Neural progenitor cell (in vitro differentiated cells): ENCODE measurements around the gene ADK. TPM values are rescaled to one million over a fixed set of nuclear protein-coding genes. Genes with fewer than 3 reads are reported as not detected.

Experiments used
- DNase-seq: peaks from one replicate; pipeline ENCODE4 v3.0.0-alpha.2; 2016; ENCODE audit warnings: low spot score
- H2AFZ ChIP-seq: fragments of 200-600 bp; sonication (generic); replicated peaks from 2 replicates; pipeline ENCODE4 v1.6.1; 2016; ENCODE audit warnings: antibody characterized with exemption
- H3F3A ChIP-seq: fragments of 200-600 bp; sonication (generic); 2 replicates; pipeline ENCODE4 v1.6.1; 2016; ENCODE audit warnings: antibody characterized with exemption, low read depth
- H3K27ac ChIP-seq: fragments of 200-600 bp; sonication (generic); 2 replicates; pipeline ENCODE4 v1.5.1; 2016; ENCODE audit warnings: mild to moderate bottlenecking
- H3K27me3 ChIP-seq: fragments of 200-600 bp; sonication (generic); 2 replicates; pipeline ENCODE4 v1.6.1; 2016; ENCODE audit warnings: mild to moderate bottlenecking, moderate library complexity
- H3K36me3 ChIP-seq: fragments of 200-600 bp; sonication (generic); 2 replicates; pipeline ENCODE4 v1.5.1; 2016
- H3K4me1 ChIP-seq: fragments of 200-600 bp; sonication (generic); 2 replicates; pipeline ENCODE4 v1.6.1; 2016; ENCODE audit warnings: mixed run types
- H3K4me2 ChIP-seq: fragments of 200-600 bp; sonication (generic); 2 replicates; pipeline ENCODE4 v1.6.1; 2016
- H3K4me3 ChIP-seq: fragments of 200-600 bp; sonication (generic); 2 replicates; pipeline ENCODE4 v1.5.1; 2016
- H3K79me2 ChIP-seq: fragments of 200-600 bp; sonication (generic); 2 replicates; pipeline ENCODE4 v1.6.1; 2016; ENCODE audit warnings: low read depth
- H3K9ac ChIP-seq: fragments of 200-600 bp; sonication (generic); 2 replicates; pipeline ENCODE4 v1.6.1; 2016
- H3K9me3 ChIP-seq: fragments of 200-600 bp; sonication (generic); 2 replicates; pipeline ENCODE4 v1.5.1; 2016; ENCODE audit warnings: low read depth
- H4K20me1 ChIP-seq: fragments of 200-600 bp; sonication (generic); 2 replicates; pipeline ENCODE4 v1.6.1; 2016; ENCODE audit warnings: low read depth
- H3K27ac Mint-ChIP-seq: 3 replicates; pipeline ENCODE4 v1.8.0; 2021; ENCODE audit warnings: mixed read lengths
- H3K27me3 Mint-ChIP-seq: 2 replicates; pipeline ENCODE4 v1.8.0; 2022; ENCODE audit warnings: low read depth, mild to moderate bottlenecking, inconsistent platforms, moderate library complexity, mixed read lengths; ENCODE audit not compliant: insufficient read depth
- H3K36me3 Mint-ChIP-seq: 3 replicates; pipeline ENCODE4 v1.8.0; 2021; ENCODE audit warnings: mixed read lengths
- H3K4me1 Mint-ChIP-seq: 3 replicates; pipeline ENCODE4 v1.8.0; 2021; ENCODE audit warnings: mixed read lengths
- H3K4me3 Mint-ChIP-seq: 3 replicates; pipeline ENCODE4 v1.8.0; 2021; ENCODE audit warnings: mild to moderate bottlenecking, moderate library complexity, mixed read lengths
- H3K9me3 Mint-ChIP-seq: 3 replicates; pipeline ENCODE4 v1.8.0; 2020; ENCODE audit warnings: mixed read lengths
- CTCF ChIP-seq: fragments of 200-600 bp; sonication (generic); IDR thresholded peaks from 2 replicates; pipeline ENCODE4 v1.5.1; 2017; ENCODE audit warnings: antibody characterized with exemption, mild to moderate bottlenecking
- EZH2 ChIP-seq: fragments of 200-600 bp; sonication (generic); IDR thresholded peaks from 2 replicates; pipeline ENCODE4 v1.6.1; 2017; ENCODE audit warnings: antibody characterized with exemption, mild to moderate bottlenecking, moderate library complexity
- EZH2phosphoT487 ChIP-seq: fragments of 200-600 bp; sonication (generic); IDR thresholded peaks from 2 replicates; pipeline ENCODE4 v1.6.1; 2017; ENCODE audit warnings: antibody characterized with exemption
- total RNA-seq: library from RNA; depleted of rRNA; stranded (reverse); fragments of >200 nt; gene quantifications from 2 replicates; pipeline ENCODE4 v1.2.3, GENCODE V29; 2015; ENCODE audit warnings: low replicate concordance

Gene ADK
- total RNA-seq, 1 donor from 2014 or later = 50.9 TPM

GRCh38 chr10:74644738-74645137, 493.7 kb downstream of the ADK start:
- H3K4me1 Mint-ChIP-seq = peaks cover 28% of the 10 kb centered on the region
- H3K79me2 ChIP-seq = no peaks in the 10 kb centered on the region
- no peaks in the 10 kb centered on the region for H3K36me3 ChIP-seq
- no peak overlapping the region for H3K9ac ChIP-seq
- H3K9me3 ChIP-seq = no peaks in the 10 kb centered on the region
- no peak overlapping the region for H2AFZ ChIP-seq
- no peaks in the 10 kb centered on the region for H3K27me3 Mint-ChIP-seq
- H3K27ac ChIP-seq = no peak overlapping the region
- H3K4me3 ChIP-seq = no peak overlapping the region
- no peaks in the 10 kb centered on the region for H3K27me3 ChIP-seq
- H3K9me3 Mint-ChIP-seq = peaks cover 8% of the 10 kb centered on the region
- TF ChIP-seq CTCF (no peak), EZH2 (no peak), EZH2phosphoT487 (no peak)
- no peak for DNase-seq
- peaks cover 5% of the 10 kb centered on the region for H3K36me3 Mint-ChIP-seq
- H3K4me1 ChIP-seq = peaks cover 12% of the 10 kb centered on the region
- no peaks in the 10 kb centered on the region for H4K20me1 ChIP-seq
- peaks cover 12% of the 10 kb centered on the region for H3F3A ChIP-seq
- peak overlapping the region; percentile 22 for H3K27ac Mint-ChIP-seq
- no peak overlapping the region for H3K4me3 Mint-ChIP-seq
- H3K4me2 ChIP-seq = no peak overlapping the region

GRCh38 chr10:74645692-74646091, 494.7 kb downstream of the ADK start:
- TF ChIP-seq CTCF (no peak), EZH2phosphoT487 (no peak)
- Histone ChIP-seq H3K79me2 (no peaks in the 10 kb centered on the region), H3K27me3 (no peaks in the 10 kb centered on the region), H3K36me3 (no peaks in the 10 kb centered on the region), H3K9ac (no peak overlapping the region), H3K4me2 (no peak overlapping the region), H4K20me1 (no peaks in the 10 kb centered on the region), H3K9me3 (no peaks in the 10 kb centered on the region), H3K4me1 (peaks cover 2% of the 10 kb centered on the region), H3K27ac (no peak overlapping the region), H3K4me3 (no peak overlapping the region), H3F3A (peaks cover 3% of the 10 kb centered on the region), H2AFZ (no peak overlapping the region)
- Mint-ChIP-seq H3K9me3 (peaks cover 8% of the 10 kb centered on the region), H3K4me3 (no peak overlapping the region), H3K36me3 (peaks cover 5% of the 10 kb centered on the region), H3K27ac (peak overlapping the region; percentile 55), H3K4me1 (peaks cover 19% of the 10 kb centered on the region), H3K27me3 (no peaks in the 10 kb centered on the region)
- DNase-seq = no peak

- DNase-seq = no peak
- Histone ChIP-seq H3K4me1 (no peaks in the 10 kb centered on the region), H3K79me2 (no peaks in the 10 kb centered on the region), H3K27me3 (no peaks in the 10 kb centered on the region), H3K36me3 (no peaks in the 10 kb centered on the region), H3K4me2 (no peak overlapping the region), H2AFZ (no peak overlapping the region), H3K4me3 (no peak overlapping the region), H3F3A (no peaks in the 10 kb centered on the region), H3K27ac (no peak overlapping the region), H3K9ac (no peak overlapping the region), H3K9me3 (no peaks in the 10 kb centered on the region), H4K20me1 (no peaks in the 10 kb centered on the region)
- Mint-ChIP-seq H3K27me3 (no peaks in the 10 kb centered on the region), H3K36me3 (peaks cover 6% of the 10 kb centered on the region), H3K9me3 (peaks cover 3% of the 10 kb centered on the region), H3K4me1 (peaks cover 10% of the 10 kb centered on the region), H3K4me3 (no peak overlapping the region), H3K27ac (no peak overlapping the region)
- TF ChIP-seq EZH2 = no peak
- TF ChIP-seq CTCF = no peak
- TF ChIP-seq EZH2phosphoT487 = no peak
These were observed 499.6 kb downstream of the ADK start for GRCh38 chr10:74650613-74651012.

DNA sequence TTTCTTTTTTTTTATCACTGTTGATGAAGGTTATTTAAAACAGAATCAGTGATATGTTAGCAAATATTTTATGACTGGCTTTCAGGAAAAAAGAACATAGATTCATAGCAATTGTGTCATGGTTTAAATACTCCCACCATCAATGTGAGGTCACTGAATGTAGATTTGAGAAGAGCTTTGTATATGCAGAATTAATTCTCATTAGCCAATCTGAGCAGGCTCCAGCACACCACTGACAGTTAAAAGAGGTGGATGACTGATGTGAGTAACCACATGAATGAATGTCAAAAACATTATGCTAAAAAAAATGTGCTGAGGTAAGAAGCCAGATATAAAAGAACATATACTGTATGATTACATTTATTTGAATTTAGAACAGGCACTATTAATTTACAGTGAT, 500.5 kb downstream of the ADK start:
- Histone ChIP-seq H3K9me3 (no peaks in the 10 kb centered on the region), H2AFZ (no peak overlapping the region), H3K4me1 (no peaks in the 10 kb centered on the region), H3K36me3 (no peaks in the 10 kb centered on the region), H3K79me2 (no peaks in the 10 kb centered on the region), H3K27me3 (no peaks in the 10 kb centered on the region), H3F3A (no peaks in the 10 kb centered on the region), H4K20me1 (no peaks in the 10 kb centered on the region), H3K9ac (no peak overlapping the region), H3K27ac (no peak overlapping the region), H3K4me2 (no peak overlapping the region), H3K4me3 (no peak overlapping the region)
- no peaks in the 10 kb centered on the region for H3K27me3 Mint-ChIP-seq
- no peak overlapping the region for H3K27ac Mint-ChIP-seq
- peaks cover 3% of the 10 kb centered on the region for H3K9me3 Mint-ChIP-seq
- no peak overlapping the region for H3K4me3 Mint-ChIP-seq
- peaks cover 6% of the 10 kb centered on the region for H3K36me3 Mint-ChIP-seq
- peaks cover under 1% of the 10 kb centered on the region for H3K4me1 Mint-ChIP-seq
- TF ChIP-seq CTCF (no peak), EZH2 (no peak), EZH2phosphoT487 (no peak)
- no peak for DNase-seq
